Neuronal stem cell (in vitro differentiated cells): Measurements from ENCODE around the gene NMT1.
A peak's percentile ranks its signal among the peaks of the same experiment; 100 is the strongest.

Experiments
- DNase-seq: peaks from one replicate; pipeline ENCODE4 v3.0.0-alpha.2; 2013; ENCODE audit warnings: low spot score
- H2AFZ ChIP-seq: one replicate; pipeline ENCODE4 v1.6.1; 2013; ENCODE audit warnings: mild to moderate bottlenecking, low read length, inconsistent platforms
- H2AK5ac ChIP-seq: 2 replicates; pipeline ENCODE4 v1.6.1; 2013; ENCODE audit warnings: low read depth, mild to moderate bottlenecking, inconsistent platforms, low read length, moderate library complexity, mixed read lengths
- H2BK120ac ChIP-seq: 2 replicates; pipeline ENCODE4 v1.6.1; 2013; ENCODE audit warnings: low read depth, mild to moderate bottlenecking, inconsistent platforms, low read length, moderate library complexity, mixed read lengths
- H2BK12ac ChIP-seq: one replicate; pipeline ENCODE4 v1.6.1; 2013; ENCODE audit warnings: low read length, inconsistent platforms
- H2BK15ac ChIP-seq: 2 replicates; pipeline ENCODE4 v1.6.1; 2013; ENCODE audit warnings: mild to moderate bottlenecking, low read length, inconsistent platforms, mixed read lengths
- H2BK5ac ChIP-seq: one replicate; pipeline ENCODE4 v1.6.1; 2013; ENCODE audit warnings: inconsistent platforms, mild to moderate bottlenecking, low read length, moderate library complexity
- H3K14ac ChIP-seq: one replicate; pipeline ENCODE4 v1.6.1; 2013; ENCODE audit warnings: low read length, inconsistent platforms
- H3K18ac ChIP-seq: 2 replicates; pipeline ENCODE4 v1.6.1; 2013; ENCODE audit warnings: low read length, inconsistent platforms
- H3K23ac ChIP-seq: 2 replicates; pipeline ENCODE4 v1.6.1; 2013; ENCODE audit warnings: low read depth, mild to moderate bottlenecking, mixed read lengths, low read length, inconsistent platforms; ENCODE audit not compliant: poor library complexity
- H3K27ac ChIP-seq: replicated peaks from 3 replicates; pipeline ENCODE4 v1.5.1; 2013; ENCODE audit warnings: low read length, inconsistent platforms
- H3K27me3 ChIP-seq, 3 experiments: 2 replicates each; pipeline ENCODE4 v1.6.1; 2013; ENCODE audit warnings: low read length in 3 of 3, mild to moderate bottlenecking in 2 of 3, inconsistent platforms in 1 of 3, low read depth in 1 of 3, mixed read lengths in 1 of 3, moderate library complexity in 1 of 3; ENCODE audit not compliant: control insufficient read depth in 3 of 3, insufficient read depth in 3 of 3
- H3K36me3 ChIP-seq, 2 donors: replicated peaks in 1 of 2; 2 replicates each; pipeline ENCODE4 v1.6.1; 2013; ENCODE audit warnings: low read length in 2 of 2; ENCODE audit not compliant: control insufficient read depth in 2 of 2, insufficient read depth in 2 of 2
- H3K4ac ChIP-seq: 2 replicates; pipeline ENCODE4 v1.6.1; 2013; ENCODE audit warnings: inconsistent platforms, mild to moderate bottlenecking, low read length, moderate library complexity
- H3K4me1 ChIP-seq, 2 donors: 1 replicate in 1 of 2; 2 replicates in 1 of 2; pipeline ENCODE4 v1.6.1; 2013; ENCODE audit warnings: low read length in 2 of 2, low read depth in 1 of 2; ENCODE audit not compliant: control insufficient read depth in 2 of 2, insufficient read depth in 1 of 2
- H3K4me2 ChIP-seq: one replicate; pipeline ENCODE4 v1.6.1; 2013; ENCODE audit warnings: mild to moderate bottlenecking, low read length, inconsistent platforms; ENCODE audit not compliant: insufficient read depth, poor library complexity, severe bottlenecking
- H3K4me3 ChIP-seq, 2 donors: 2 replicates each; pipeline ENCODE4 v1.5.1; 2013; ENCODE audit warnings: low read length in 2 of 2, mild to moderate bottlenecking in 2 of 2, inconsistent platforms in 1 of 2, moderate library complexity in 1 of 2
- H3K79me1 ChIP-seq: one replicate; pipeline ENCODE4 v1.6.1; 2013; ENCODE audit warnings: low read depth, mild to moderate bottlenecking, inconsistent platforms, low read length, moderate library complexity
- H3K9ac ChIP-seq: one replicate; pipeline ENCODE4 v1.6.1; 2013; ENCODE audit warnings: mild to moderate bottlenecking, low read depth, low read length, inconsistent platforms; ENCODE audit not compliant: poor library complexity
- H3K9me3 ChIP-seq, 2 donors: replicated peaks in 1 of 2; 2 replicates each; pipeline versions ENCODE3 to v1.6.1; 2013; ENCODE audit warnings: low read length in 2 of 2, mild to moderate bottlenecking in 2 of 2, inconsistent platforms in 1 of 2, low read depth in 1 of 2, mixed read lengths in 1 of 2, moderate library complexity in 1 of 2; ENCODE audit not compliant: control insufficient read depth in 2 of 2, insufficient read depth in 1 of 2
- H4K8ac ChIP-seq: one replicate; pipeline ENCODE4 v1.6.1; 2013; ENCODE audit warnings: low read depth, mild to moderate bottlenecking, inconsistent platforms, low read length, moderate library complexity
- H4K91ac ChIP-seq: one replicate; pipeline ENCODE4 v1.6.1; 2013; ENCODE audit warnings: low read length, low read depth, mild to moderate bottlenecking, inconsistent platforms; ENCODE audit not compliant: poor library complexity
- WGBS, 2 donors: extraction: QIAGEN DNeasy Blood & Tissue Kit; methylation state at CpG; one replicate each; pipeline ENCODE4 v1.1.7; 2013; ENCODE audit warnings: missing lambda C conversion rate in 2 of 2, mixed read lengths in 1 of 2; ENCODE audit not compliant: insufficient read length in 2 of 2, insufficient replicate concordance in 1 of 2; ENCODE audit errors: extremely low coverage in 2 of 2; 5-methylcytosine and 5-hydroxymethylcytosine counted together

The NMT1 gene

DNA sequence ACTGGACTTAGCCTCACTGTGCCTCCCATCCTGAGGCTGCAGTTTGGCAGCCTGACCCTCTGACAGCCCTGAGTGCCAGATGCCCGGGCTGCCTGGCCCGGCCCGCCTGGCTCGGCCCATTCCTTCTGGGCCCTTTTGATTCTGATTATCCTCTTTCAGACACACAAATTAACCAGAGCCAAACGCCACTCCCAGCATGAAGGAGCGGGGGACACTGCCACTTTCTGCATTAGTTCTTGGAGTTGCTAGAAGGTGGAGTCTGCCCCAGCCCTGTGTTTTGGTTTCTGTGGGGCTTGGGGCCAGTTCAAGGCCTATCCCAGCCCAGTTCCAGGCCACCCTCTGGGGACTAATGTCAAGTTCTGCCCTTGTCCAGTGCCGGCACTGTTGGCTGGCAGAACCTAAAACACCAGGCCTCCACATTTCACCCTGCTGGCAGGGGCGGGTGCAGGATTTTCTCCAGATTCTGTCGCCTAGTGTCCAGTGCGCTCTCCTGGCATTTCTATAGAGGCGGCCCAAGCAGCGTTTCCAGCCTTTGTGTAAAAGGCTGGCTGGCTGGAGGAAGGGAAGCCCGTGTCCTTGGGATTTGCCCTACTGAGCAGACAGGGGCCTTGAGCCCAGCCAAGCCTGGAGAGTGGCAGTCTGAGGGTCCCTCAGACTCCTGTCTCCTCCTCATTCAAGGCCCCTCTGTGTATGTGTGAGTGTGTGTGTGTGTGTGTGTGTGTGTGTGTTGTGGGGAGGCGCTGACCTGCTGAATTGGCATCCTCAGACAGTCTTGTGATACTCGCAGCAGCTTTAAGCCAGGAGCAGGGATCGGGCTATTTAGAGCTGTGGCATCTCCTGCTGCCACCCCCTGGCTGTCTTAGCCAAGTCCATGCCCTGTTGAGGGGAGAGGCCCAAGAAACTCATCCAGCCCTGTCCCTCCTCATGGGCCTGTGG, 49.8 kb downstream of the NMT1 start:
- Histone ChIP-seq H3K14ac (no peak overlapping the region), H3K18ac (no peak overlapping the region), H3K27ac (no peak overlapping the region), H3K4ac (no peak overlapping the region), H2AK5ac (no peak overlapping the region), H3K27me3 (no peaks in the 10 kb centered on the region), H3K4me3 (no peak overlapping the region), H3K9ac (no peak overlapping the region), H3K23ac (no peak overlapping the region), H2AFZ (no peak overlapping the region), H2BK15ac (no peak overlapping the region), H4K91ac (no peak overlapping the region), H3K4me2 (no peak overlapping the region), H4K8ac (no peak overlapping the region), H3K4me1 (peaks cover 10 to 14% of the 10 kb centered on the region in 2 donors), H3K36me3 (peaks cover 25 to 34% of the 10 kb centered on the region in 2 donors), H2BK120ac (no peak overlapping the region), H2BK12ac (no peak overlapping the region), H2BK5ac (peak overlapping the region; percentile 19), H3K79me1 (peaks cover 2% of the 10 kb centered on the region), H3K9me3 (peaks cover 0 to 2% of the 10 kb centered on the region in 2 donors)
- DNase-seq, result no peak
- WGBS, 2 donors, result no CpG with 5 or more reads among the region's 16 CpGs

DNA sequence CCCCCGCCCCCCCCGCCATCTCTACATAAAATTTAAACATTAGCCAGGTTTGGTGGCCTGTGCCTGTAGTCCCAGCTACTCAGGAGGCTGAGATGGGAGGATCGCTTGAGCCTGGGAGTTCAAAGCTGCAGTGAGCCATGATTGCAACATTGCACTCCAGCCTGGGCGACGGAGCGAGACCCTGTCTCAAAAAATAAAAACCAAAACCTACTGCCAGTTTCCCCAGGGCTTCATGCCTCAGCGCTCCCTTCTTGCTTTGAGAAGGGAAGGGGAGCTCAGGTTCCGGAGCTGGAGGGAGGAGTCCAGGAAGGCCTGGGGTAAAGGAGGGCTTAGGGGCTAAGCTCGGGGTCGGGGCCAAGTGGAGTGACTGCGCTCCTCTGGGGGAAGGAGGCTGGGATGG, 50.7 kb downstream of the NMT1 start:
- Histone ChIP-seq H2BK15ac (no peak overlapping the region), H3K4ac (no peak overlapping the region), H3K36me3 (peaks cover 16 to 25% of the 10 kb centered on the region in 2 donors), H3K4me3 (no peak overlapping the region), H3K4me2 (no peak overlapping the region), H4K8ac (no peak overlapping the region), H3K4me1 (peaks cover 9 to 10% of the 10 kb centered on the region in 2 donors), H3K9ac (no peak overlapping the region), H3K14ac (no peak overlapping the region), H2BK12ac (no peak overlapping the region), H2AK5ac (peak overlapping the region; percentile 35), H3K27ac (no peak overlapping the region), H2AFZ (no peak overlapping the region), H3K9me3 (peaks cover 0 to 2% of the 10 kb centered on the region in 2 donors), H3K27me3 (no peaks in the 10 kb centered on the region), H4K91ac (no peak overlapping the region), H3K18ac (no peak overlapping the region), H2BK120ac (no peak overlapping the region), H3K79me1 (peaks cover 2% of the 10 kb centered on the region), H3K23ac (no peak overlapping the region), H2BK5ac (no peak overlapping the region)
- no peak for DNase-seq
- no CpG with 5 or more reads among the region's 11 CpGs for WGBS, 2 donors

DNA sequence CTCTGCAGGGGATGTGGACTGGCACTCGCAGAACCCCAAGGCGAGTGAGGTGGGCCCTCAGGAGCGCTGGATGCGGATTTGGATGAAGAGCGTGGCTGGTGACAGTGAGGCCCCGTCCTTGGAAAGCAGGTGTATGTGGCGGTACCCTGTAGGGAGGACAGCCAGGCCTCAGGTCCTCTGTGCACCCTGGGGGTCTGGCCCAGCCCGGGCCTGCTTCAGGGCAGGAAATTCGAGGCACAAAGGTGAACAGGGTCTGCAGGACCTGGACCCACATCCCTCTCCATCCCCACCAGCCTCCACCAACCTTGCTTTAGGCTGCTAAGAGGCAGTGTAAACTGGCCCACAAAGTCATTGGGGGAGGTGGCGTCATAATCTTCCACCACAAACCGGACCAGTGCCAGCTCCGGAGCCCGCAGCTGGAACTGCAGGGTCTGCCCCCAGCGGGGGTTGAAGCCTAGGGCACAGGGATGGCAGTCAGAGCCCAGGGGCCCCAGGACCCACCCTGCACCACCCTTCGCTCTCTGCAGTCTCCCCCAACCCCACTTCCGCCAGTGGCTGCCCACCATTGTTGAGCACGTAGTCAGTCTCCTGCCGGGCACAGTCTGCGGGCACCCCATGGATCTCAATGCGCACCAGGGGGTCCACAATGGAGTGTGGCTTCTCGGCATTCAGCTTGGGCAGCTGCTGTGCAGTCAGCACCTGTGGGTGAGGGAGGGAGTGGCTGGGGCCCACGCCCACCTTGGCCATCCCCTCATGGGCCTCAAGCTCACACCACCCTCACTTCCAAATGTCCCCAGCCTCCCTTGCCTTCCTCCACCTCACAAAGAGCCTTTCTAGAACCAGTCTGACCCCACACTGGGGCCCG, 51.7 kb downstream of the NMT1 start:
- peak overlapping the region; percentile 30 for H2BK12ac ChIP-seq
- WGBS, 2 donors, result no CpG with 5 or more reads among the region's 23 CpGs
- H2AFZ ChIP-seq, result no peak overlapping the region

DNA sequence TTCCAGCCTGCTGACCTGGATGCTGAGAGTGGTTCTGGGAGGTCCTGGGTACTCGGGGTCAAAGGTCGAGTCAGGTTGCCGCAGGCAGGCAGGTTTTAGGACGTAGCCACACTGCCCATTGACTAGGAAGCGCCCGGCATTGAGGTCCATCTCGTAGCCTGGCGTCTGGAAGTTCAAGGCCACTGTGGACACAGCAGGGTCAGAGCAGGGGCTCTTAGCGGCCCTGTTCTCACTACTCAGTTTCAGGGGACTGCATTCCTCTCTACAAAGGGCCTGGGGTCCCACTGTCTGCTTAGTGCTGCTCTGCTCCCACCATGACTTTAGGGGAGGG, 52.3 kb downstream of the NMT1 start:
- no peak overlapping the region for H3K27ac ChIP-seq
- H2BK120ac ChIP-seq, result no peak overlapping the region
- H3K4me3 ChIP-seq, result no peak overlapping the region
- H3K79me1 ChIP-seq, result peaks cover 2% of the 10 kb centered on the region
- peaks cover 0 to 2% of the 10 kb centered on the region in 2 donors for H3K9me3 ChIP-seq
- DNase-seq, result no peak
- no peak overlapping the region for H3K14ac ChIP-seq
- no peak overlapping the region for H2BK5ac ChIP-seq
- no peak overlapping the region for H3K23ac ChIP-seq
- WGBS, 2 donors, result no CpG with 5 or more reads among the region's 9 CpGs
- no peak overlapping the region for H3K9ac ChIP-seq
- H2BK15ac ChIP-seq, result no peak overlapping the region
- H2AFZ ChIP-seq, result no peak overlapping the region
- H3K4me2 ChIP-seq, result no peak overlapping the region
- H2AK5ac ChIP-seq, result peak overlapping the region; percentile 11
- H4K8ac ChIP-seq, result no peak overlapping the region
- no peaks in the 10 kb centered on the region for H3K27me3 ChIP-seq
- H3K4me1 ChIP-seq, result peaks cover under 1 to 10% of the 10 kb centered on the region in 2 donors
- H2BK12ac ChIP-seq, result peak overlapping the region; percentile 30
- no peak overlapping the region for H3K18ac ChIP-seq
- no peak overlapping the region for H4K91ac ChIP-seq
- H3K36me3 ChIP-seq, result peaks cover 5 to 10% of the 10 kb centered on the region in 2 donors
- no peak overlapping the region for H3K4ac ChIP-seq

More for the DNA sequence above, 51.7 kb downstream of the NMT1 start:
- no peak overlapping the region for H3K4me2 ChIP-seq
- no peak overlapping the region for H4K8ac ChIP-seq
- no peak overlapping the region for H3K27ac ChIP-seq
- H3K9ac ChIP-seq, result peak overlapping the region; percentile 37
- DNase-seq, result no peak
- no peak overlapping the region for H3K14ac ChIP-seq
- H2BK15ac ChIP-seq, result no peak overlapping the region
- H2BK5ac ChIP-seq, result peak overlapping the region; percentile 87
- H3K9me3 ChIP-seq, result peaks cover 0 to 2% of the 10 kb centered on the region in 2 donors
- no peak overlapping the region for H2BK120ac ChIP-seq
- H3K4ac ChIP-seq, result no peak overlapping the region
- no peak overlapping the region for H3K4me3 ChIP-seq
- peaks cover 3 to 10% of the 10 kb centered on the region in 2 donors for H3K4me1 ChIP-seq
- peaks cover 11 to 16% of the 10 kb centered on the region in 2 donors for H3K36me3 ChIP-seq
- H4K91ac ChIP-seq, result no peak overlapping the region
- peak overlapping the region; percentile 11 for H2AK5ac ChIP-seq
- H3K79me1 ChIP-seq, result peaks cover 2% of the 10 kb centered on the region
- peak overlapping the region; percentile 80 for H3K18ac ChIP-seq
- H3K27me3 ChIP-seq, result no peaks in the 10 kb centered on the region
- H3K23ac ChIP-seq, result peak overlapping the region; percentile 68
